SK-N-SH treated with all-trans-retinoic acid at 6 μM for 48 hours (cell line): ENCODE results near the gene KIF13A.

ENCODE experiments used
- ATAC-seq: fragments of 200-7000 bp; cut with Tn5 transposase; 3 replicates; pipeline ENCODE4 v1.9.1; 2020; ENCODE audit warnings: mild to moderate bottlenecking, moderate library complexity
- ARNTL ChIP-seq: fragments of 450-650 bp; formaldehyde crosslinking; IDR thresholded peaks from 2 replicates; pipeline ENCODE4 v1.5.0; 2020; ENCODE audit warnings: low read depth, mild to moderate bottlenecking, moderate library complexity, borderline replicate concordance
- BACH2 ChIP-seq: fragments of 250-450 bp; sonication (Bioruptor Pico); IDR thresholded peaks from 2 replicates; pipeline ENCODE4 v1.9.0; 2021; ENCODE audit warnings: mild to moderate bottlenecking, borderline replicate concordance
- CREB5 ChIP-seq: fragments of 250-450 bp; sonication (Bioruptor Pico); IDR thresholded peaks from 2 replicates; pipeline ENCODE4 v1.5.1; 2020; ENCODE audit warnings: low read depth, mild to moderate bottlenecking, moderate library complexity
- CSDC2 ChIP-seq: fragments of 250-450 bp; sonication (Bioruptor Pico); IDR thresholded peaks from 2 replicates; pipeline ENCODE4 v1.5.0; 2020; ENCODE audit warnings: mild to moderate bottlenecking, moderate library complexity
- CSRNP3 ChIP-seq: fragments of 250-450 bp; sonication (Bioruptor Pico); IDR thresholded peaks from 2 replicates; pipeline ENCODE4 v1.5.1; 2021; ENCODE audit warnings: mild to moderate bottlenecking, moderate library complexity
- ESRRG ChIP-seq: fragments of 250-450 bp; sonication (Bioruptor Pico); IDR thresholded peaks from 2 replicates; pipeline ENCODE4 v1.6.1; 2021; ENCODE audit warnings: mild to moderate bottlenecking
- GLIS3 ChIP-seq: fragments of 250-450 bp; sonication (Bioruptor Pico); IDR thresholded peaks from 2 replicates; pipeline ENCODE4 v1.5.0; 2020; ENCODE audit warnings: mild to moderate bottlenecking, moderate library complexity
- ISL1 ChIP-seq: fragments of 250-450 bp; sonication (Bioruptor Pico); IDR thresholded peaks from 2 replicates; pipeline ENCODE4 v2.1.2; 2022; ENCODE audit warnings: mild to moderate bottlenecking, moderate library complexity
- OSR1 ChIP-seq: fragments of 250-450 bp; sonication (Bioruptor Pico); IDR thresholded peaks from 2 replicates; pipeline ENCODE4 v1.8.0; 2022; ENCODE audit warnings: moderate library complexity, mild to moderate bottlenecking, inconsistent platforms
- PATZ1 ChIP-seq: fragments of 250-450 bp; sonication (Bioruptor Pico); IDR thresholded peaks from 2 replicates; pipeline ENCODE4 v1.8.0; 2020; ENCODE audit warnings: mild to moderate bottlenecking, moderate library complexity, borderline replicate concordance
- POU6F1 ChIP-seq: fragments of 250-450 bp; sonication (Bioruptor Pico); IDR thresholded peaks from 2 replicates; pipeline ENCODE4 v1.8.0; 2021; ENCODE audit warnings: low read depth, mild to moderate bottlenecking, moderate library complexity, borderline replicate concordance
- PPARA ChIP-seq: fragments of 250-450 bp; sonication (Bioruptor Pico); IDR thresholded peaks from 2 replicates; pipeline ENCODE4 v1.5.0; 2020; ENCODE audit warnings: mild to moderate bottlenecking, borderline replicate concordance
- RARB ChIP-seq: fragments of 250-450 bp; sonication (Bioruptor Pico); IDR thresholded peaks from 2 replicates; pipeline ENCODE4 v1.8.0; 2021; ENCODE audit warnings: mild to moderate bottlenecking, moderate library complexity
- SNAI2 ChIP-seq: fragments of 250-450 bp; sonication (Bioruptor Pico); IDR thresholded peaks from 2 replicates; pipeline ENCODE4 v1.5.0; 2020; ENCODE audit warnings: mild to moderate bottlenecking, moderate library complexity
- TCF4 ChIP-seq: fragments of 250-450 bp; sonication (Bioruptor Pico); IDR thresholded peaks from 2 replicates; pipeline ENCODE4 v1.8.0; 2021; ENCODE audit warnings: mild to moderate bottlenecking, moderate library complexity, borderline replicate concordance
- TOX ChIP-seq: fragments of 250-450 bp; sonication (Bioruptor Pico); IDR thresholded peaks from 2 replicates; pipeline ENCODE4 v1.8.0; 2021; ENCODE audit warnings: mild to moderate bottlenecking, moderate library complexity, borderline replicate concordance
- TSHZ2 ChIP-seq: fragments of 250-450 bp; sonication (Bioruptor Pico); IDR thresholded peaks from 2 replicates; pipeline ENCODE4 v1.5.0; 2020; ENCODE audit warnings: mild to moderate bottlenecking, moderate library complexity
- ZC3H10 ChIP-seq: fragments of 250-450 bp; sonication (Bioruptor Pico); IDR thresholded peaks from 2 replicates; pipeline ENCODE4 v1.5.1; 2021; ENCODE audit warnings: mild to moderate bottlenecking, moderate library complexity
- ZFP3 ChIP-seq: fragments of 250-450 bp; sonication (Bioruptor Pico); IDR thresholded peaks from 2 replicates; pipeline ENCODE4 v1.5.0; 2020; ENCODE audit warnings: mild to moderate bottlenecking, moderate library complexity
- ZFP30 ChIP-seq: fragments of 450-650 bp; formaldehyde crosslinking; IDR thresholded peaks from 2 replicates; pipeline ENCODE4 v1.5.0; 2022; ENCODE audit warnings: mild to moderate bottlenecking, moderate library complexity
- ZNF565 ChIP-seq: fragments of 450-650 bp; formaldehyde crosslinking; conservative IDR thresholded peaks from 2 replicates; pipeline ENCODE4 v1.5.0; 2020; ENCODE audit warnings: low read depth, mild to moderate bottlenecking, moderate library complexity
- ZNF70 ChIP-seq: fragments of 450-650 bp; formaldehyde crosslinking; IDR thresholded peaks from 2 replicates; pipeline ENCODE4 v1.5.0; 2020; ENCODE audit warnings: mild to moderate bottlenecking, moderate library complexity
- ZNF8 ChIP-seq: fragments of 450-650 bp; formaldehyde crosslinking; IDR thresholded peaks from 2 replicates; pipeline ENCODE4 v1.5.0; 2020; ENCODE audit warnings: mild to moderate bottlenecking, moderate library complexity

The KIF13A gene

GRCh38 chr6:17798477-17799154, 188.8 kb downstream of the KIF13A start:
- TF ChIP-seq POU6F1 (no peak), ZC3H10 (no peak), ZNF70 (CRISPR knock-in tag) (no peak), TSHZ2 (CRISPR knock-in tag) (no peak), ZNF8 (no peak), SNAI2 (no peak), GLIS3 (CRISPR knock-in tag) (no peak), PATZ1 (CRISPR knock-in tag) (no peak), CREB5 (CRISPR knock-in tag) (no peak), ZFP30 (no peak), ARNTL (CRISPR knock-in tag) (no peak), PPARA (no peak), CSRNP3 (no peak), ISL1 (no peak), BACH2 (no peak), ZFP3 (CRISPR knock-in tag) (no peak), TCF4 (CRISPR knock-in tag) (no peak), CSDC2 (no peak), ZNF565 (no peak), OSR1 (CRISPR knock-in tag) (no peak)
- no peak for ATAC-seq

GRCh38 chr6:17790489-17790888, 196.9 kb downstream of the KIF13A start:
- no peak for ATAC-seq
- TF ChIP-seq ZNF70 (CRISPR knock-in tag) (no peak), TSHZ2 (CRISPR knock-in tag) (no peak), TCF4 (CRISPR knock-in tag) (no peak), GLIS3 (CRISPR knock-in tag) (no peak), CREB5 (CRISPR knock-in tag) (no peak), ZC3H10 (no peak), ZFP3 (CRISPR knock-in tag) (no peak), SNAI2 (no peak), ISL1 (no peak), PPARA (no peak), TOX (no peak), PATZ1 (CRISPR knock-in tag) (no peak), ESRRG (no peak), RARB (CRISPR knock-in tag) (no peak), OSR1 (CRISPR knock-in tag) (no peak), ZFP30 (no peak), BACH2 (no peak)
